HCT116 (cell line): ENCODE data around the gene DCN. TPM values are rescaled to one million over a fixed set of nuclear protein-coding genes. Genes with fewer than 3 reads are reported as not detected.

Experiments used
- ATAC-seq: fragments of 200-7000 bp; cut with Tn5 transposase; 2 replicates; pipeline ENCODE4 v1.9.1; 2020; ENCODE audit warnings: mild to moderate bottlenecking, moderate library complexity
- BruUV-seq: library from RNA; stranded (reverse); fragments of 400-500 nt; replicated peaks from 2 replicates; lab custom pipeline; 2021; lab: Mats Ljungman, UMichigan
- CTCF ChIA-PET: fragments of 300-600 bp; sonication (Branson Sonifier 250); formaldehyde crosslinking; loops from one replicate; lab custom pipeline; 2021; ENCODE audit warnings: antibody characterized with exemption; lab: Charles Lee
- POLR2A ChIA-PET: fragments of 300-600, 350-600 bp; sonication (Branson Sonifier 250); formaldehyde crosslinking; loops from one replicate; lab custom pipeline; 2021; ENCODE audit warnings: antibody characterized with exemption; lab: Charles Lee
- RAD21 ChIA-PET, 2 experiments: fragments of 300-600 bp; sonication (Branson Sonifier 250); formaldehyde crosslinking; loops; one replicate each; lab custom pipeline; 2023; ENCODE audit warnings: low total read pairs in 2 of 2; ENCODE audit not compliant: uncharacterized antibody in 2 of 2, unreplicated experiment in 2 of 2, low non-redundant PET in 1 of 2; lab: Charles Lee
- DNase-seq: peaks from one replicate; pipeline ENCODE4 v3.0.0-alpha.2; 2010; ENCODE audit warnings: low read depth, low spot score
- H2AFZ ChIP-seq: fragments of 200-600 bp; shearing (Covaris generic), sonication (generic); 2 replicates; pipeline ENCODE4 v1.6.1; 2017; ENCODE audit warnings: low read depth, mixed run types, mixed read lengths, antibody characterized with exemption, low read length; ENCODE audit not compliant: poor library complexity, severe bottlenecking
- H3K27ac ChIP-seq: 2 replicates; pipeline ENCODE4 v1.5.1; 2012; ENCODE audit warnings: low read depth, low read length
- H3K27me3 ChIP-seq: fragments of 200-600 bp; sonication (generic); 2 replicates; pipeline ENCODE4 v1.6.1; 2016; ENCODE audit warnings: mixed run types, low read length, mixed read lengths; ENCODE audit not compliant: insufficient read depth
- H3K36me3 ChIP-seq, 2 experiments: fragments of 200-500 bp in 1 of 2; fragments of 200-600 bp in 1 of 2; sonication (Bioruptor generic) in 1 of 2; sonication (generic) in 1 of 2; 2 replicates each; pipeline versions ENCODE4 v1.5.1 to v1.6.1; 2014 to 2016; ENCODE audit warnings: low read length in 2 of 2, inconsistent platforms in 1 of 2, mixed read lengths in 1 of 2, mixed run types in 1 of 2; ENCODE audit not compliant: insufficient read depth in 2 of 2, control insufficient read depth in 1 of 2
- H3K4me1 ChIP-seq, 2 experiments: fragments of 200-600 bp in 1 of 2; sonication (generic) in 1 of 2; 2 replicates each; pipeline versions ENCODE4 v1.5.1 to v1.6.1; 2012 to 2017; ENCODE audit warnings: low read length in 2 of 2, inconsistent platforms in 1 of 2, mild to moderate bottlenecking in 1 of 2, mixed read lengths in 1 of 2, mixed run types in 1 of 2, moderate library complexity in 1 of 2; ENCODE audit not compliant: insufficient read depth in 2 of 2, control insufficient read depth in 1 of 2
- H3K4me2 ChIP-seq: fragments of 200-600 bp; sonication (generic); 2 replicates; pipeline ENCODE4 v1.6.1; 2017; ENCODE audit warnings: mixed run types, low read length, mixed read lengths
- H3K4me3 ChIP-seq, 2 experiments: fragments of 200-600 bp in 1 of 2; sonication (generic) in 1 of 2; replicated peaks in 1 of 2; 2 replicates each; pipeline ENCODE4 v1.5.1; 2011 to 2016; ENCODE audit warnings: low read length in 2 of 2, control low read depth in 1 of 2, low read depth in 1 of 2, mild to moderate bottlenecking in 1 of 2, mixed read lengths in 1 of 2, mixed run types in 1 of 2
- H3K79me2 ChIP-seq: fragments of 200-600 bp; sonication (generic); 2 replicates; pipeline ENCODE4 v1.6.1; 2017; ENCODE audit warnings: mild to moderate bottlenecking, mixed run types, low read length, moderate library complexity, mixed read lengths; ENCODE audit not compliant: insufficient read depth
- H3K9ac ChIP-seq: fragments of 200-600 bp; sonication (generic); 2 replicates; pipeline ENCODE4 v1.6.1; 2016; ENCODE audit warnings: low read length, mixed read lengths
- H3K9me2 ChIP-seq: fragments of 200-600 bp; sonication (generic), shearing (Covaris generic); 2 replicates; pipeline ENCODE4 v1.6.1; 2017; ENCODE audit warnings: mixed run types, mild to moderate bottlenecking, moderate library complexity; ENCODE audit not compliant: insufficient read depth
- H3K9me3 ChIP-seq, 2 experiments: fragments of 200-500 bp in 1 of 2; fragments of 200-600 bp in 1 of 2; sonication (Bioruptor generic) in 1 of 2; sonication (generic) in 1 of 2; 2 replicates each; pipeline ENCODE4 v1.6.1; 2014 to 2017; ENCODE audit warnings: low read length in 2 of 2, mixed read lengths in 2 of 2, inconsistent platforms in 1 of 2, low read depth in 1 of 2, mild to moderate bottlenecking in 1 of 2, mixed run types in 1 of 2, moderate library complexity in 1 of 2; ENCODE audit not compliant: control insufficient read depth in 1 of 2, insufficient read depth in 1 of 2
- H4K20me1 ChIP-seq: fragments of 200-600 bp; sonication (generic), shearing (Covaris generic); 2 replicates; pipeline ENCODE4 v1.6.1; 2017; ENCODE audit warnings: mixed run types, mild to moderate bottlenecking, moderate library complexity; ENCODE audit not compliant: insufficient read depth
- CEBPB ChIP-seq: IDR thresholded peaks from 2 replicates; pipeline ENCODE4 v1.6.1; 2012; ENCODE audit warnings: low read depth
- EGR1 ChIP-seq: IDR thresholded peaks from 2 replicates; pipeline ENCODE4 v1.6.1; 2012; ENCODE audit warnings: low read depth
- REST ChIP-seq: IDR thresholded peaks from 2 replicates; pipeline ENCODE4 v1.6.1; 2012; ENCODE audit warnings: low read depth
- SRF ChIP-seq: IDR thresholded peaks from 2 replicates; pipeline ENCODE4 v1.6.1; 2012; ENCODE audit warnings: low read depth
- TCF7L2 ChIP-seq: IDR thresholded peaks from 2 replicates; pipeline ENCODE4 v1.7.0; 2011; ENCODE audit warnings: borderline replicate concordance, inconsistent platforms; ENCODE audit not compliant: insufficient read depth, insufficient read length; ENCODE audit errors: extremely low read depth
- intact Hi-C: fragments of 100-400 bp; cut with micrococcal nuclease; formaldehyde crosslinking; loops from 2 replicates; pipeline ENCODE4 v1.10.0; 2022
- total RNA-seq: library from RNA; stranded (reverse); gene quantifications from one replicate; pipeline ENCODE4 v1.2.1, GENCODE V29; 2021; ENCODE audit not compliant: unreplicated experiment
- TF ChIP-seq, protein P1 (sequence below): IDR thresholded peaks from 2 replicates; pipeline ENCODE4 v1.6.1; 2011; ENCODE audit warnings: mild to moderate bottlenecking, low read length, moderate library complexity; ENCODE audit not compliant: insufficient replicate concordance; ENCODE audit errors: extremely low read depth

The DCN gene
- total RNA-seq, 1 experiment from 2014 or later, result 3.6 TPM

GRCh38 chr12:91103101-91103500 lies 79.5 kb downstream of the DCN start:
- ChIA-PET CTCF (no interaction called here), RAD21 (no interaction called here), POLR2A (no interaction called here)
- Histone ChIP-seq H3K9ac (no peak overlapping the region), H3K27ac (no peak overlapping the region), H3K9me3 (no peaks in the 10 kb centered on the region), H3K9me2 (no peaks in the 10 kb centered on the region), H3K4me1 (peaks cover 4 to 14% of the 10 kb centered on the region in 2 experiments; a peak in 3 of 4 replicates), H2AFZ (no peak overlapping the region), H3K27me3 (no peaks in the 10 kb centered on the region), H3K4me3 (no peak overlapping the region)
- intact Hi-C loops, result loop anchor here (10.0 kb wide), 1 partner anchor 222 kb away; no protein-coding TSS in a partner anchor
- no peak for ATAC-seq
- no peak for TF ChIP-seq CEBPB
- no peak for TF ChIP-seq SRF
- TF ChIP-seq EGR1, result no peak
- TF ChIP-seq TCF7L2, result no peak
- TF ChIP-seq REST, result no peak
- TF ChIP-seq, protein P1, sequence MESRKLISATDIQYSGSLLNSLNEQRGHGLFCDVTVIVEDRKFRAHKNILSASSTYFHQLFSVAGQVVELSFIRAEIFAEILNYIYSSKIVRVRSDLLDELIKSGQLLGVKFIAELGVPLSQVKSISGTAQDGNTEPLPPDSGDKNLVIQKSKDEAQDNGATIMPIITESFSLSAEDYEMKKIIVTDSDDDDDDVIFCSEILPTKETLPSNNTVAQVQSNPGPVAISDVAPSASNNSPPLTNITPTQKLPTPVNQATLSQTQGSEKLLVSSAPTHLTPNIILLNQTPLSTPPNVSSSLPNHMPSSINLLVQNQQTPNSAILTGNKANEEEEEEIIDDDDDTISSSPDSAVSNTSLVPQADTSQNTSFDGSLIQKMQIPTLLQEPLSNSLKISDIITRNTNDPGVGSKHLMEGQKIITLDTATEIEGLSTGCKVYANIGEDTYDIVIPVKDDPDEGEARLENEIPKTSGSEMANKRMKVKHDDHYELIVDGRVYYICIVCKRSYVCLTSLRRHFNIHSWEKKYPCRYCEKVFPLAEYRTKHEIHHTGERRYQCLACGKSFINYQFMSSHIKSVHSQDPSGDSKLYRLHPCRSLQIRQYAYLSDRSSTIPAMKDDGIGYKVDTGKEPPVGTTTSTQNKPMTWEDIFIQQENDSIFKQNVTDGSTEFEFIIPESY, result no peak
- TF ChIP-seq, all 23 proteins: peak for 0
- no TSS peak for BruUV-seq
- no peaks in the 10 kb centered on the region for H3K36me3 ChIP-seq
- no peaks in the 10 kb centered on the region for H3K79me2 ChIP-seq
- no peak for DNase-seq
- no peaks in the 10 kb centered on the region for H4K20me1 ChIP-seq
- no peak overlapping the region for H3K4me2 ChIP-seq
